H1 (cell line): ENCODE data around the gene ZNF598. TPM values are rescaled to one million over a fixed set of nuclear protein-coding genes. Genes with fewer than 3 reads are reported as not detected.

ENCODE experiments used
- HDAC6 ChIP-seq: IDR thresholded peaks from one replicate; pipeline ENCODE4 v1.7.1; 2012; ENCODE audit warnings: low read depth, mild to moderate bottlenecking, inconsistent platforms, low read length, moderate library complexity
- KDM1A ChIP-seq: fragments of 200-600, 300-600 bp; sonication (generic); IDR thresholded peaks from 2 replicates; pipeline ENCODE4 v1.7.1; 2016; ENCODE audit warnings: mild to moderate bottlenecking, low read length, borderline replicate concordance
- PHF8 ChIP-seq: fragments of 200-600 bp; sonication (generic); conservative IDR thresholded peaks from 2 replicates; pipeline ENCODE4 v1.7.1; 2012; ENCODE audit warnings: low read depth, mild to moderate bottlenecking, inconsistent platforms, low read length, moderate library complexity
- POLR2AphosphoS5 ChIP-seq: IDR thresholded peaks from 2 replicates; pipeline ENCODE4 v1.6.1; 2011; ENCODE audit warnings: low read depth, low read length
- RXRA ChIP-seq: IDR thresholded peaks from 2 replicates; pipeline ENCODE4 v1.6.1; 2011; ENCODE audit warnings: low read depth, mild to moderate bottlenecking, low read length, moderate library complexity; ENCODE audit not compliant: insufficient read depth
- SAP30 ChIP-seq: fragments of 300-600 bp; sonication (generic); IDR thresholded peaks from 2 replicates; pipeline ENCODE4 v1.7.1; 2012; ENCODE audit warnings: low read length, moderate library complexity, mild to moderate bottlenecking, inconsistent platforms; ENCODE audit not compliant: insufficient read depth, insufficient replicate concordance
- SP4 ChIP-seq: IDR thresholded peaks from 2 replicates; pipeline ENCODE4 v1.6.1; 2012; ENCODE audit warnings: low read length, inconsistent platforms
- TAF7 ChIP-seq: optimal IDR thresholded peaks from 2 replicates; pipeline ENCODE3; 2011; ENCODE audit warnings: low read depth, mild to moderate bottlenecking, inconsistent platforms, low read length, moderate library complexity, borderline replicate concordance
- polyA plus RNA-seq, 7 experiments: library from polyadenylated mRNA; depleted of rRNA in 3 of 7; stranded (reverse) in 5 of 7; unstranded in 2 of 7; fragments of >200 nt in 5 of 7; fragments of 200-250 nt in 2 of 7; gene quantifications; 1 replicate in 5 of 7; 2 replicates in 1 of 7; 4 replicates in 1 of 7; pipeline versions ENCODE4 v1.2.1 to v1.2.3, GENCODE V29; 2011 to 2013; ENCODE audit warnings: missing spikeins in 2 of 7, mixed read lengths in 2 of 7
- total RNA-seq: library from RNA; stranded (reverse); fragmentation: NEBNext Ultra II Directional; extraction: Animal tissue kit (Norgen Biotek cat#: 25700); gene quantifications from 2 replicates; pipeline ENCODE4 v1.2.1, GENCODE V29; 2021
- TF ChIP-seq, protein P1 (sequence below): fragments of 300-600 bp; sonication (generic); IDR thresholded peaks from 2 replicates; pipeline ENCODE4 v1.7.1; 2012; ENCODE audit warnings: low read length, moderate library complexity, mild to moderate bottlenecking, inconsistent platforms; ENCODE audit not compliant: insufficient replicate concordance
- TF ChIP-seq, protein P2 (sequence below): IDR thresholded peaks from 2 replicates; pipeline ENCODE4 v1.6.1; 2012; ENCODE audit warnings: inconsistent platforms

Gene ZNF598
- total and polyA plus RNA-seq, 2 of the 8 experiments (the other 6 are each of a cell fraction or from before 2014, with no cell fraction given): 29.3 to 47.6 TPM

DNA sequence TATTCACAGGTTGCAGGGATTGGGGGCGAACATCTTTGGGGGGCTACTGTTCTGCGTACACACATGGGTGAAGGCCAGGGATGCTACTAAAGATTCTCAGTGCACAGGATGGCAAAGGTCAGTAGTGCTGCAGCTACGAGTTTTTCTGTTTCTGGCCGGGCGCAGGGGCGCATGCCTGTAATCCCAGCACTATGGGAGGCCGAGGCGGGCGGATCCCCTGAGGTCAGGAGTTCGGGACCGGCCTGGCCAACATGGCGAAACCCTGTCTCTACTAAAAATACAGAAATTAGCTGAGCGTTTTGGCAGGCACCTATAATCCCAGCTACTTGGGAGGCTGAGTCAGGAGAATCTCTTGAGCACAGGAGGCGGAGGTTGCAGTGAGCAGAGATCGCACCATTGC is 3.9 kb upstream of the ZNF598 start (continued):
- TF ChIP-seq, protein P1, sequence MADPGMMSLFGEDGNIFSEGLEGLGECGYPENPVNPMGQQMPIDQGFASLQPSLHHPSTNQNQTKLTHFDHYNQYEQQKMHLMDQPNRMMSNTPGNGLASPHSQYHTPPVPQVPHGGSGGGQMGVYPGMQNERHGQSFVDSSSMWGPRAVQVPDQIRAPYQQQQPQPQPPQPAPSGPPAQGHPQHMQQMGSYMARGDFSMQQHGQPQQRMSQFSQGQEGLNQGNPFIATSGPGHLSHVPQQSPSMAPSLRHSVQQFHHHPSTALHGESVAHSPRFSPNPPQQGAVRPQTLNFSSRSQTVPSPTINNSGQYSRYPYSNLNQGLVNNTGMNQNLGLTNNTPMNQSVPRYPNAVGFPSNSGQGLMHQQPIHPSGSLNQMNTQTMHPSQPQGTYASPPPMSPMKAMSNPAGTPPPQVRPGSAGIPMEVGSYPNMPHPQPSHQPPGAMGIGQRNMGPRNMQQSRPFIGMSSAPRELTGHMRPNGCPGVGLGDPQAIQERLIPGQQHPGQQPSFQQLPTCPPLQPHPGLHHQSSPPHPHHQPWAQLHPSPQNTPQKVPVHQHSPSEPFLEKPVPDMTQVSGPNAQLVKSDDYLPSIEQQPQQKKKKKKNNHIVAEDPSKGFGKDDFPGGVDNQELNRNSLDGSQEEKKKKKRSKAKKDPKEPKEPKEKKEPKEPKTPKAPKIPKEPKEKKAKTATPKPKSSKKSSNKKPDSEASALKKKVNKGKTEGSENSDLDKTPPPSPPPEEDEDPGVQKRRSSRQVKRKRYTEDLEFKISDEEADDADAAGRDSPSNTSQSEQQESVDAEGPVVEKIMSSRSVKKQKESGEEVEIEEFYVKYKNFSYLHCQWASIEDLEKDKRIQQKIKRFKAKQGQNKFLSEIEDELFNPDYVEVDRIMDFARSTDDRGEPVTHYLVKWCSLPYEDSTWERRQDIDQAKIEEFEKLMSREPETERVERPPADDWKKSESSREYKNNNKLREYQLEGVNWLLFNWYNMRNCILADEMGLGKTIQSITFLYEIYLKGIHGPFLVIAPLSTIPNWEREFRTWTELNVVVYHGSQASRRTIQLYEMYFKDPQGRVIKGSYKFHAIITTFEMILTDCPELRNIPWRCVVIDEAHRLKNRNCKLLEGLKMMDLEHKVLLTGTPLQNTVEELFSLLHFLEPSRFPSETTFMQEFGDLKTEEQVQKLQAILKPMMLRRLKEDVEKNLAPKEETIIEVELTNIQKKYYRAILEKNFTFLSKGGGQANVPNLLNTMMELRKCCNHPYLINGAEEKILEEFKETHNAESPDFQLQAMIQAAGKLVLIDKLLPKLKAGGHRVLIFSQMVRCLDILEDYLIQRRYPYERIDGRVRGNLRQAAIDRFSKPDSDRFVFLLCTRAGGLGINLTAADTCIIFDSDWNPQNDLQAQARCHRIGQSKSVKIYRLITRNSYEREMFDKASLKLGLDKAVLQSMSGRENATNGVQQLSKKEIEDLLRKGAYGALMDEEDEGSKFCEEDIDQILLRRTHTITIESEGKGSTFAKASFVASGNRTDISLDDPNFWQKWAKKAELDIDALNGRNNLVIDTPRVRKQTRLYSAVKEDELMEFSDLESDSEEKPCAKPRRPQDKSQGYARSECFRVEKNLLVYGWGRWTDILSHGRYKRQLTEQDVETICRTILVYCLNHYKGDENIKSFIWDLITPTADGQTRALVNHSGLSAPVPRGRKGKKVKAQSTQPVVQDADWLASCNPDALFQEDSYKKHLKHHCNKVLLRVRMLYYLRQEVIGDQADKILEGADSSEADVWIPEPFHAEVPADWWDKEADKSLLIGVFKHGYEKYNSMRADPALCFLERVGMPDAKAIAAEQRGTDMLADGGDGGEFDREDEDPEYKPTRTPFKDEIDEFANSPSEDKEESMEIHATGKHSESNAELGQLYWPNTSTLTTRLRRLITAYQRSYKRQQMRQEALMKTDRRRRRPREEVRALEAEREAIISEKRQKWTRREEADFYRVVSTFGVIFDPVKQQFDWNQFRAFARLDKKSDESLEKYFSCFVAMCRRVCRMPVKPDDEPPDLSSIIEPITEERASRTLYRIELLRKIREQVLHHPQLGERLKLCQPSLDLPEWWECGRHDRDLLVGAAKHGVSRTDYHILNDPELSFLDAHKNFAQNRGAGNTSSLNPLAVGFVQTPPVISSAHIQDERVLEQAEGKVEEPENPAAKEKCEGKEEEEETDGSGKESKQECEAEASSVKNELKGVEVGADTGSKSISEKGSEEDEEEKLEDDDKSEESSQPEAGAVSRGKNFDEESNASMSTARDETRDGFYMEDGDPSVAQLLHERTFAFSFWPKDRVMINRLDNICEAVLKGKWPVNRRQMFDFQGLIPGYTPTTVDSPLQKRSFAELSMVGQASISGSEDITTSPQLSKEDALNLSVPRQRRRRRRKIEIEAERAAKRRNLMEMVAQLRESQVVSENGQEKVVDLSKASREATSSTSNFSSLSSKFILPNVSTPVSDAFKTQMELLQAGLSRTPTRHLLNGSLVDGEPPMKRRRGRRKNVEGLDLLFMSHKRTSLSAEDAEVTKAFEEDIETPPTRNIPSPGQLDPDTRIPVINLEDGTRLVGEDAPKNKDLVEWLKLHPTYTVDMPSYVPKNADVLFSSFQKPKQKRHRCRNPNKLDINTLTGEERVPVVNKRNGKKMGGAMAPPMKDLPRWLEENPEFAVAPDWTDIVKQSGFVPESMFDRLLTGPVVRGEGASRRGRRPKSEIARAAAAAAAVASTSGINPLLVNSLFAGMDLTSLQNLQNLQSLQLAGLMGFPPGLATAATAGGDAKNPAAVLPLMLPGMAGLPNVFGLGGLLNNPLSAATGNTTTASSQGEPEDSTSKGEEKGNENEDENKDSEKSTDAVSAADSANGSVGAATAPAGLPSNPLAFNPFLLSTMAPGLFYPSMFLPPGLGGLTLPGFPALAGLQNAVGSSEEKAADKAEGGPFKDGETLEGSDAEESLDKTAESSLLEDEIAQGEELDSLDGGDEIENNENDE: no peak
- TF ChIP-seq KDM1A (no peak), RXRA (no peak), HDAC6 (no peak), SAP30 (no peak), TAF7 (no peak), PHF8 (no peak), SP4 (no peak), POLR2AphosphoS5 (no peak)
- TF ChIP-seq, protein P2, sequence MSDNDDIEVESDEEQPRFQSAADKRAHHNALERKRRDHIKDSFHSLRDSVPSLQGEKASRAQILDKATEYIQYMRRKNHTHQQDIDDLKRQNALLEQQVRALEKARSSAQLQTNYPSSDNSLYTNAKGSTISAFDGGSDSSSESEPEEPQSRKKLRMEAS: no peak
